RPMI7951 (cell line): Measurements from ENCODE around the gene DYNLRB2. TPM values are rescaled to one million over a fixed set of nuclear protein-coding genes. Genes with fewer than 3 reads are reported as not detected.

Experiments used
- DNase-seq: peaks from one replicate; pipeline ENCODE4 v3.0.0-alpha.2; 2012; ENCODE audit warnings: low read depth
- total RNA-seq: library from RNA; depleted of rRNA; stranded (reverse); fragments of >200 nt; shearing (Covaris generic); gene quantifications from 2 replicates; pipeline ENCODE4 v1.2.3, GENCODE V29; 2014

The DYNLRB2 gene
- total RNA-seq, 1 experiment from 2014 or later, result not detected

DNA sequence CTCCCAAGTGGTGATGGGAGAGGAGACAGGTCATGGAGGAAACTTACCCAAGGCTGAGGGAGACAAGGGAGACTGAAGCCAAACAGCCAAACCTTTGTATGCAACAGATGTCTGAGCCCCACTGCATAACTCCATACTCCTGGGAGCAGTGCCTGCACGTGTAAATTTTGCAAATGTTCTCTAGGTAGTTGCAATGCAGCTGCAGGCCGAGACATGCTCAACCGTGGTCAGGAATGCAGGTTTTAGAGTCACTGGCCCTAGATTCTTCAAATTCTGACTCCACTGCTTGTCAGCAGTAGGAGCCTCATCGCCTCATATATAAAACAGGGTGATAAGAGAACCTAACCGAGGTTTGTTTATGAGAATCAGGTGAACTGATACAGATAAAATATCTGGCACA is 11.5 kb downstream of the DYNLRB2 start:
- no peak for DNase-seq

- DNase-seq, result no peak
Observed at GRCh38 chr16:80554033-80554432, 13.2 kb downstream of the DYNLRB2 start.

DNA sequence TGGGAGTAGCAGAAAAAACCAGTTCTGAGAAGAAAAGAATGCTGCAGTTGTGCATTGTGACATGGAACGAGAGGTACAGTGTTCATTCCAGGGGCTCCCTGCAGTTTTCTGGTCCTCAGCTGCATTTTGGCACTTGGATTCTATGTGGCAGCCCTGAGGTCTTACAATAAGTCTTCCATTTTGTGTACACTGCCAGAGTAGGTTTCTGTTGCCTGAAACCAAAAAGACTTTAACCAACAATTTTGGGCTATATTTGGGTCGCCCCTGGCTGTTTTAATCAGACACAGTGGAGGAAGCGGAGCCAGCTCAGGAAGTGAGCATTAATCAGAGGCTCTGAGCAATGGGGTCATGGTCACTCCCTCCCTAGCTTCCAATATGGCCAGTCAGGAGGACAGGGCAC is 15.7 kb downstream of the DYNLRB2 start:
- no peak for DNase-seq

DNA sequence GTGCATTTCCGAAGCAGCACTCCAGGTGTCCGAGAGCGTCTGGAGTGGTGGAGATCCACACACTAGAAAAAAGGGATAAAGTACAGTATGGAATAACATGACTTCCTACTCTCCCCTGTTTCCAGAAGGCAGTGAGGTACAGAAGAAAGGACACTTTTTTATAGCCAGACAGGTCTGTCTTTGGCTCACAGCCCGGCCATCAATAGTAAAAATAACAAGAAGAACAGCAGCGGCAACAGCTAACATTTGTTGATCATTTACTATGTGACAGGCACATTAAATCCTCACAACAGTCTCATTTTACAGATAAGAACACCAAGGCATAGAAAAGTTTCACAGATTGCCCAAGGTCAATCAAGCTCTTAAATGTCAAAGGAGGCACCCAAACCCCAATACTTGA is 16.2 kb downstream of the DYNLRB2 start:
- DNase-seq, result no peak

GRCh38 chr16:80559369-80559768 is 18.6 kb downstream of the DYNLRB2 start:
- no peak for DNase-seq

- no peak for DNase-seq
Observed at GRCh38 chr16:80563066-80563465, 22.3 kb downstream of the DYNLRB2 start.

DNA sequence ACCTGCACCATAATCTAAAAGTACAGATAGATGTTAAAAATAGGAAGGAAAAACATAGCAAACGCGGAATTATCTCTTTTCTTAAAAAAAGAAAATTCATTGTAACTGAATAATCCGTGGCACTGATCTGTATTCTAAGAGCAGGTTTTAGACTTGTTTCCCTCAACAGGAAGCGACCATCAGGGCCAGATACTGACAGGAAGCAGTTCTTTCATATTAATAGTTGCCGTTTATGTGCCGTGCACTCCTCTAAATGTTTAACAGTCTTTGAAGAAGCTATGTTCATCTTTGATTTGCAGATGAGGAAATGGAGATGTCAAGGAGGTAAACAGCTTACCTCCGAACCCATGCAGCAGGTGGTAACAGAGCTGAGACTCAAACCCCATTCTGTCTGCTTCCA is 23.6 kb downstream of the DYNLRB2 start:
- no peak for DNase-seq

GRCh38 chr16:80569440-80570105 is 28.8 kb downstream of the DYNLRB2 start:
- peak; percentile 50 for DNase-seq

- DNase-seq, result peak; percentile 65
Observed at GRCh38 chr16:80570106-80570478, 29.3 kb downstream of the DYNLRB2 start.

- DNase-seq, result no peak
Observed at GRCh38 chr16:80573700-80574120, 32.9 kb downstream of the DYNLRB2 start.

- DNase-seq, result no peak
Observed at GRCh38 chr16:80576343-80576912, 35.6 kb downstream of the DYNLRB2 start.

GRCh38 chr16:80577485-80578280 is 36.9 kb downstream of the DYNLRB2 start:
- no peak for DNase-seq

DNA sequence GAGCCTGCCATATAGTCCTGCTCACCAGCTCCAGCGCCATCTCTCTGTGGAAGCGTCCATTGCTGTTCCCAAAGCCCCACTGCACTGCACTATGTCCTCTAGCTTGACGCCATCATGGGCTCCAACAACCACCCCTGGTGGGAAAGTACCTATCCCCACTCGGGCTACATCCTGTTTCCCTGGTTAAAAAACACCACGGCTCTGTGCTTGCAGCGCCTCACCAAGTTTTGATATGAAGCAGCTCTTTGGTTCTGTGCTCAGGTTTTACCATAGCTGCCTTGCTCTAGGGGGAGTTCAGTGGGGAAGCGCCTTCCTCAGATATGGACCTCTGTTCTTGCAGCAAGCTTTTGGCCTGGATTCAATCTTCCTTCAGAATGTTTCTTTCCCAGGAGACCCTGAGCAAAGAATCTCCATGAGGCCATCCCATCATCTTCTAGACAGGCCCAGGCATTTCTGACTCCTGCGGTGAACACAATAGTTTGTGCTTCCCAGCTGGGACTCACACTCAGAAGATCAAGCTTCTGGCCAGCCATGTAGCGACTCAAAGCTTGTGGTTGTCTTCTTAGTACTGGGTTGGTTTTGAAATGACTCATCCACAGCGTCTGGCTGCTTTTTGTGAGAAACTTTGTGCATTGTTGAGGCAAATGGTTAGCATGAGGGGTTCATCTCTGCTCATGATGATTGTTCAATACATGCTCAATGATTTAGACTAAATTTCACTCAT is 39.5 kb downstream of the DYNLRB2 start:
- DNase-seq, result peak; percentile 25

DNA sequence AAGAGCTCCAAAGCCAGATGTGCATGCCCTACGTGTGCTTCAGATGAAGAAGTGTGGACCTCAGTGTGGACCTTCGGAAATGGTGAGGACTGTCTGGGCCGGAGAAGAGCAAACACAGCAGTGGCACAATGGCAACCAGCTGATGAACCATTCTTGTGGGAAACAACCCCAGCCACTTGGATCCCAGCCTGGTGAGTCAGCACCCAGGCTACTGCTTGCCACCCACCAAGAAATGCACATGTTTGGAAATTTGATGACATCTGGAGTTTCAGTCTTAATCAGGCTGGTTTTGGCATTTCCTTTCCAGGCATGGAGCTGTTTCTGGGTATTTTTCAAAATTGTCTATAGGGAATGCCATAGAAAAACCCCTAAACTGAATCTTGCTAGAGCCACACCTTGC is 42.7 kb downstream of the DYNLRB2 start:
- peak; percentile 67 for DNase-seq

- no peak for DNase-seq
Observed at GRCh38 chr16:80585764-80586163, 45.0 kb downstream of the DYNLRB2 start.

DNA sequence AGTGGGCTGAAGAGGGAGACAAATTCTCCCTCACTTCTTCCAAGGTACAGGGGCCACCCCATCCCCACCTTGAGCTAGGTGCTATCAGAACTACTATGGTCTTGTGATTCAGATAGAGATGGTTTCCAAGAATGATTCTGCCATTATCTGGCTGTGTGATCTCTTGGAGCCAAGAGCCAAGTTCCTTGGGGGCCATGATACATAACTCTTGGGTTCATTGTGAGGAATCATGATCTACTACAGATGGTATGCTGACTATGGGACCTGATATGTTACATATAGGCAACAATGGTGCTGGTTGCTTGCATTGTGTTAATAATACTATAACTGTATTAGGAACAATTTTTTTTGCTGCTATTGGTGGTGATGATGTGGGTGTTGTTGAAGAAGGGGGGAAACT is 45.7 kb downstream of the DYNLRB2 start:
- DNase-seq, result no peak

GRCh38 chr16:80587071-80587470 is 46.3 kb downstream of the DYNLRB2 start:
- no peak for DNase-seq

DNA sequence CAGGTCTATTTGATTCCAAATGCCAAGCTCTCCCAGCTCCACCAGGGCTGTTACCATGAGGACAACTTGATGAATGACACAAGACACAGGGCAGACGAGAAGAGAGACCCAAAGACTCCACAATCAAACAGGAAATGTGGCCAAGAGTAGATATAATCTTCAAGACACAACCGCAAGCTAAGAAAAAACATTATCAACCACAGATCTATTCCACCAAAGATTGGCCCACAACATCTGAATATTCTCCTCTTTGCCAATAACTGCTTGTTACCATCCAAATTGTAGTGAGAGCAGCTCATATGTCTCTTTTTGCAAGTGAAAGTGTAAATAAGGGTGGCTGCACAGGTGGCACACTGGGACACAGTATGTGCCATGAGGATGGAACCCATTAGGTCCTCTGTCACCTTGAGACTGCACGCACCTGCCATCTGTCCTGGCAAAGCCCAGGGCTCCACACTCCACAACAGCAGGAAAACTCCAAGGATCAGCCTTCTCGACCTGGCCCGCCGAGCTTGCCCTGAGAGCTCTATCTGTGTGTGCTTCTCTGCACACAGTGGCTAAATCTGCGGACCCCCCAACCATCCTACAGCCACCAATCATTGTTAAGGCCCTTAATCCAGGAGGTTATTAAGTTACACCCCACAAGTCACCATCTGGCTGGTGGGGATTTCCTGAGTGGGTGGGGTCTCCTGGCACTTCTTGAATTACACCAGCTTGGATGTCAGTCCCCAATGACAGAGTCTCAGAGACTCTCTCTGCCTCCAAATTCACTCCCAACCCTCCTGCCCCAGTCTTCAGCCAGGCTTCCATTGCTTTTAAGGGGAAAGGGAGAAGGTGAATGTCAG is 50.5 kb downstream of the DYNLRB2 start:
- DNase-seq, result no peak

GRCh38 chr16:80592273-80592672 is 51.5 kb downstream of the DYNLRB2 start:
- no peak for DNase-seq

GRCh38 chr16:80594756-80595155 is 54.0 kb downstream of the DYNLRB2 start:
- DNase-seq, result peak; percentile 15

DNA sequence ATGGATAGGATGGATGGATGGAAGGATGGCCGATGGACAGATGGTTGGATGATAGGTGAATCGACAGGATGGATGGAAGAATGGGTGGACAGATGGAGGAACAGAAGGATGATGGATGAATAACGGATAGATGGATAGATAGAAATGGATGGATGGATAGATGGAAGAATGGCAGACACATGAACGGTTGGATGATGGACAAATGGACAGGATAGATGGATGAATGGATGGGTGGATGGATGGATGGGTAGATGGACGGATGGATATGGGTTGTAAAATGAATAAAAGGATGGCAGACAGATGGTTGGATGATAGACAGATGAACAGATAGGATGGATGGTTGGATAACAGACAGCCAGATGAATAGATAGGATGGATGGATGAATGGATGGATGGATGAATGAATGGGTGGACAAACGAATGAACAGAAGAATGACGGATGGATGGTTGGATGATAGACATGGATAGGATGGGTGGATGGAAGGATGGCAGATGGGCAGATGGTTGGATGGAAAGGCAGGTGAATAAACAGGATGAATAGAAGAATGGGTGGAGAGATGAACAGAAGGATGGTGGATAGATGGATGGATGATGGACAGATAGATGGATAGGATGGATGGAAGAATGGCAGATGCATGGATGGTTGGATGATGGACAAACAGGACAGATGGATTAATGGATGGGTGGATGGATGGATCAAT is 55.9 kb downstream of the DYNLRB2 start:
- no peak for DNase-seq
